ENCODE measurements around the gene H2BW2. TPM values are rescaled to one million over a fixed set of nuclear protein-coding genes. Genes with fewer than 3 reads are reported as not detected.
"Not testable (repeated sequence)": the region's sequence is repeated elsewhere in the genome, so short reads cannot be mapped to it uniquely, and the experiment has no call there.

Gene H2BW2
- total RNA-seq, 1 donor from 2014 or later: not detected

DNA sequence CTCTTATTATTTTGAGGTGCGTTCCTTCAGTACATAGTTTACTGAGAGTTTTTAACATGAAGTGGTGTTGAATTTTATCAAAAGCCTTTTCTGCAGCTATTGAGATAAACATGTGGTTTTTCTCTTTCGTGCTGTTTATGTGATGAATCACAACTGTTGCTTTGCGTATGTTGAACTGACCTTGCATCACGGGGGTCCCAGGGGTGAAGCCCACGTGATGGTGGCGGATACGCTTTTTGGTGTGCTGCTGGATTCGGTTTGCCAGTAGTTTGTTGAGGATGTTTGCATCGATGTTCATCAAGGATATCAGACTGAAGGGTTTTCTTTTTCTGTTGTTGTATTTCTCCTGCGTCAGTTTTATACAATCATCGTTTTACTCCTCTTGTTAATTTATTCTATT, 21.6 kb upstream of the H2BW2 start:
- H3K36me3 Mint-ChIP-seq (ENCODE audit: unreplicated experiment): no peaks in the 10 kb centered on the region
- H3K27ac Mint-ChIP-seq (ENCODE audit: unreplicated experiment): no peak overlapping the region
- no peak for DNase-seq (ENCODE audit: extremely low spot score, unreplicated experiment)
- no peaks in the 10 kb centered on the region for H3K27me3 Mint-ChIP-seq (ENCODE audit: unreplicated experiment)
- H3K4me3 Mint-ChIP-seq (ENCODE audit: unreplicated experiment): no peak overlapping the region
- TF ChIP-seq, protein P1, sequence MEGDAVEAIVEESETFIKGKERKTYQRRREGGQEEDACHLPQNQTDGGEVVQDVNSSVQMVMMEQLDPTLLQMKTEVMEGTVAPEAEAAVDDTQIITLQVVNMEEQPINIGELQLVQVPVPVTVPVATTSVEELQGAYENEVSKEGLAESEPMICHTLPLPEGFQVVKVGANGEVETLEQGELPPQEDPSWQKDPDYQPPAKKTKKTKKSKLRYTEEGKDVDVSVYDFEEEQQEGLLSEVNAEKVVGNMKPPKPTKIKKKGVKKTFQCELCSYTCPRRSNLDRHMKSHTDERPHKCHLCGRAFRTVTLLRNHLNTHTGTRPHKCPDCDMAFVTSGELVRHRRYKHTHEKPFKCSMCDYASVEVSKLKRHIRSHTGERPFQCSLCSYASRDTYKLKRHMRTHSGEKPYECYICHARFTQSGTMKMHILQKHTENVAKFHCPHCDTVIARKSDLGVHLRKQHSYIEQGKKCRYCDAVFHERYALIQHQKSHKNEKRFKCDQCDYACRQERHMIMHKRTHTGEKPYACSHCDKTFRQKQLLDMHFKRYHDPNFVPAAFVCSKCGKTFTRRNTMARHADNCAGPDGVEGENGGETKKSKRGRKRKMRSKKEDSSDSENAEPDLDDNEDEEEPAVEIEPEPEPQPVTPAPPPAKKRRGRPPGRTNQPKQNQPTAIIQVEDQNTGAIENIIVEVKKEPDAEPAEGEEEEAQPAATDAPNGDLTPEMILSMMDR (IDR thresholded peaks at IDR 0.05): no peak
- H3K9me3 Mint-ChIP-seq (ENCODE audit: unreplicated experiment): peaks cover 5% of the 10 kb centered on the region
- H3K4me1 Mint-ChIP-seq (ENCODE audit: unreplicated experiment): no peaks in the 10 kb centered on the region

DNA sequence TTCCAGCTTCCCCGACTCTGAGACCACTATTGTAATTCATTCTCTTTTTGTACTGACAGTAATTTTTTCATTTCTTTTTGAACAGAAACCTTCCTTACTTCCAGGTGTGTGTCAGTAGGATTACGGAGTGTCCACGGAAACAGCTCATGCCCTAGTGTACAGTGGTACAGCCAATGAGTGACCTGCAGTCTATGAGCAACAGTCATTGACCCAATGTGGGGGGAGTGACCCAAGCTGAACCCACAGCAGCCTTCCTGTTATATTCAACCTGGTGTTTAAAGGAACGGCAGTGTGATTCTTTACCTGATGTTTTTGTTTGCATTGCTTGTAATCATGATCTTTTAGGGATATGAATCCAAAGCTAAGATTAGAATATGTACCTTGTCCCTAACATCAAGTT, 1.2 kb downstream of the H2BW2 start:
- TF ChIP-seq, protein P1 (IDR thresholded peaks at IDR 0.05): no peak
- no peak overlapping the region for H3K4me3 Mint-ChIP-seq (ENCODE audit: unreplicated experiment)
- no peak for DNase-seq (ENCODE audit: extremely low spot score, unreplicated experiment)
- H3K27me3 Mint-ChIP-seq (ENCODE audit: unreplicated experiment): peaks cover 5% of the 10 kb centered on the region
- no peak overlapping the region for H3K27ac Mint-ChIP-seq (ENCODE audit: unreplicated experiment)
- H3K9me3 Mint-ChIP-seq (ENCODE audit: unreplicated experiment): peaks cover 20% of the 10 kb centered on the region
- H3K4me1 Mint-ChIP-seq (ENCODE audit: unreplicated experiment): no peaks in the 10 kb centered on the region
- H3K36me3 Mint-ChIP-seq (ENCODE audit: unreplicated experiment): no peaks in the 10 kb centered on the region

DNA sequence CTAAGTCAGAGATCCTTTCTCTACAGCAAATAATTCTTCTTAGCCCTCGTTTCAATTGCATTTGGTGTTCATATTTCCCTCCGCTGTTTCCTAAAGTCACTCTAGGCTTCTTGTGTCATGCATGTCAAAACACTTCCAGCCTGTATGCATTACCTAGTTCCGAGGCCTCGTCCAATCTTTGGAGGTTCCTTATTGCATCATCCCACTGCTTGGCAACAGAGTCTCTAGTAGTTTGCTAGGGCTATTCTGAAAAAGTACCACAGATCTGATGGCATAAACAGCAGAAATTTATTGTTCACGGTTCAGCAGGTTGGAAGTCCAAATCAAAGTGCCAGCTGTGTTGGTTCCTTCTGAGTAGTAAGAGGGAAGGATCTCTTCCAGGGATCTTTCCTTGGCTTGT, 5.9 kb downstream of the H2BW2 start:
- Mint-ChIP-seq H3K36me3 (ENCODE audit: unreplicated experiment) (no peaks in the 10 kb centered on the region), H3K4me1 (ENCODE audit: unreplicated experiment) (no peaks in the 10 kb centered on the region), H3K27me3 (ENCODE audit: unreplicated experiment) (peaks cover 5% of the 10 kb centered on the region), H3K4me3 (ENCODE audit: unreplicated experiment) (no peak overlapping the region), H3K27ac (ENCODE audit: unreplicated experiment) (no peak overlapping the region), H3K9me3 (ENCODE audit: unreplicated experiment) (peaks cover 13% of the 10 kb centered on the region)
- TF ChIP-seq, protein P1 (IDR thresholded peaks at IDR 0.05): no peak
- DNase-seq (ENCODE audit: extremely low spot score, unreplicated experiment): no peak

DNA sequence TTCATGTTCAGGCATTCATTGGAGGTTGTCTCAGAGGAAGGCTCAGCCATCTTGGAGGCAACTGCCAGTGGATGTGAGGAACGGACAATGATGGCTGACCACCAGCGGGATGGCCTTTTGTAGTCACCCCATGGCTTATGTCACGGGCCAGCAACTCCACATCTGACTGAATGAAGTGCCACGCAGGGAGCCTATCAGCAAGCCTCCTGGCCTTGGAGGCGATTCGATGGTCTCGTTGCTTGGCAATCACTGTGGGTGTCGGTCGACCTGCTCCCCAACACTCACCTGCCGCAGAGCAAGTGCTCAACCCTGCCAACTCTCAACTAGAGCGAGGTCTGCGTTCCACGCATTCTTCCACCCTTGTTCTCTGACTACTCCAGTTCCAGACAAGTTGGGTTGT, 7.4 kb downstream of the H2BW2 start:
- no peak overlapping the region for H3K4me3 Mint-ChIP-seq (ENCODE audit: unreplicated experiment)
- TF ChIP-seq, protein P1 (IDR thresholded peaks at IDR 0.05): no peak

DNA sequence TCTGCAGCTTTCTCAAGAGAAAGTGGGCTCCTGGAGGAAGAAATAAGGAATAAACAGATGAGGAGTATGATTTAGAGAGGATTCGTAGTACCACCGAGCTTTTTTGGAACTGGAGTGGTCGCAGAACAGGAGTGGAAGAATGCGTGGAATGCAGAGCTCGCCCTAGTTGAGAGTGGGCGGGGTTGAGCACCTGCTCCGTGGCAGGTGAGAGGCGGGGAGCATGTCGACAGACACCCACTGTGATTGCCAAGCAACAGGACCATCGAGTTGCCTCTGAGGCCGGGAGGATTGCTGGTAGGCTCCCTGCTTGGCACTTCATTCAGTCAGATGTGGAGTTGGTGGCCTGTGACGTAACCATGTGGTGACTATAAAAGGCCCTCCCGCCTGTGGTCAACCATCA, 15.2 kb downstream of the H2BW2 start:
- not testable (repeated sequence) for H3K4me3 Mint-ChIP-seq (ENCODE audit: unreplicated experiment); H3K27ac Mint-ChIP-seq (ENCODE audit: unreplicated experiment); H3K36me3 Mint-ChIP-seq (ENCODE audit: unreplicated experiment)

More for the DNA sequence above, 7.4 kb downstream of the H2BW2 start:
- peaks cover 13% of the 10 kb centered on the region for H3K9me3 Mint-ChIP-seq (ENCODE audit: unreplicated experiment)
- H3K27ac Mint-ChIP-seq (ENCODE audit: unreplicated experiment): no peak overlapping the region
- H3K4me1 Mint-ChIP-seq (ENCODE audit: unreplicated experiment): no peaks in the 10 kb centered on the region
- no peaks in the 10 kb centered on the region for H3K36me3 Mint-ChIP-seq (ENCODE audit: unreplicated experiment)
- DNase-seq (ENCODE audit: extremely low spot score, unreplicated experiment): no peak
- H3K27me3 Mint-ChIP-seq (ENCODE audit: unreplicated experiment): peaks cover 5% of the 10 kb centered on the region

DNA sequence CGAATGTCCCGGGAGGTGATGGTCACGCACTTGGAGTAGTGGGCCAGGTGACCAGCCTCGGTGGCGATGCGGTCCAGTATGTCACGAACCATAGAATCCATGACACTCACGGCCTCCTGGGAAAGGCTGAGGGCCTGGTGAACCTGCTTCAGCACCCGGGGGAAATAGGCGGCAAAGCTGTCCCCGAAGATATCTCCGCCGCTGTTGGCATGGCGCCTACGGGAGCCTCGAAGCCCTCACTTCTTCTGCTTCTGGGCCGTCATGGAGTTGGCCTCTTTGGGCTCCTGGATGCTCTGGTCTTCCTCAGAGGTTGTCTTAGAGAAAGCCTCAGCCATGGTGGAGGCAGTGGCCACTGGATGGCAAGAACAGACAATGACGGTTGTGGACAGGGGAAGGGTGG, 22.9 kb downstream of the H2BW2 start:
- H3K4me1 Mint-ChIP-seq (ENCODE audit: unreplicated experiment); DNase-seq (ENCODE audit: extremely low spot score, unreplicated experiment); H3K36me3 Mint-ChIP-seq (ENCODE audit: unreplicated experiment); H3K9me3 Mint-ChIP-seq (ENCODE audit: unreplicated experiment); H3K27me3 Mint-ChIP-seq (ENCODE audit: unreplicated experiment); H3K4me3 Mint-ChIP-seq (ENCODE audit: unreplicated experiment); H3K27ac Mint-ChIP-seq (ENCODE audit: unreplicated experiment): not testable (repeated sequence)

More for the DNA sequence above, 15.2 kb downstream of the H2BW2 start:
- H3K9me3 Mint-ChIP-seq (ENCODE audit: unreplicated experiment); H3K27me3 Mint-ChIP-seq (ENCODE audit: unreplicated experiment); DNase-seq (ENCODE audit: extremely low spot score, unreplicated experiment); H3K4me1 Mint-ChIP-seq (ENCODE audit: unreplicated experiment): not testable (repeated sequence)

DNA sequence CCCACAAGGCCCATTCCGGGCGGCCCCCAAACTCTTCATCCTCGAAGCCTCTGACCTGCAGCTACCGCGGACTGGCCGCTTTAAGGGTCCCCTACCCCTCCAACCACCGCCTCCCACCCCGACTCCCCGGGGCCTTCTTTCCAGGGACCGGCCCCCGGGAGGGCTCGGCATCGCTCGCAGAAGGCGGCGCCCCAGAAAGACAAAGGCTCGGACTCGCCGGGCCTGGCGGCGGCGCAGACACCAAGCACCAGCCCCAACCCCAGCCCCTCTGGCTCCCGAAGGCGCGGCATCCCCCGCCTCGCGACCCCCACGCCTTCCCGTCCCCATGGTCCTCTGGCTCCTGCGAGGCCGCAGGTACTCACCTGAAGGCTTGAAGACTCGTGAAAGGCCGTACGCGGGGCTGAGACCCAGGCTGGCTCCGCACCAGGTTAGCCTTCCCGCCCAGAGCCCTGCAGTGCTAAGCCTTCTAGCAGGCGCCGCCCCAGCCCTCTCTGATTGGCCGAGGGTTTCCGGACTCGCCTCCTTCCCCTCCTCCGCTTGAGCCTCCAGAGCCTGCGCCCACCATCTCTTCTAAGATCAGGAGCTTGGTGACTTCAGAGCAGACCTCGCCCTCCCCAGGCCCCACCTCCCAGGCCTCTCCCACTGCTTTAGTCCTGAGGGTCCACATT, 36.2 kb downstream of the H2BW2 start, which contains the start of gene TMSB15C:
Gene TMSB15C, minus strand, starts transcription at position 459 of the 668 bp plus-strand sequence.
- not testable (repeated sequence) for H3K27me3 Mint-ChIP-seq (ENCODE audit: unreplicated experiment); H3K4me1 Mint-ChIP-seq (ENCODE audit: unreplicated experiment); H3K4me3 Mint-ChIP-seq (ENCODE audit: unreplicated experiment); DNase-seq (ENCODE audit: extremely low spot score, unreplicated experiment); H3K27ac Mint-ChIP-seq (ENCODE audit: unreplicated experiment); H3K9me3 Mint-ChIP-seq (ENCODE audit: unreplicated experiment); H3K36me3 Mint-ChIP-seq (ENCODE audit: unreplicated experiment)

DNA sequence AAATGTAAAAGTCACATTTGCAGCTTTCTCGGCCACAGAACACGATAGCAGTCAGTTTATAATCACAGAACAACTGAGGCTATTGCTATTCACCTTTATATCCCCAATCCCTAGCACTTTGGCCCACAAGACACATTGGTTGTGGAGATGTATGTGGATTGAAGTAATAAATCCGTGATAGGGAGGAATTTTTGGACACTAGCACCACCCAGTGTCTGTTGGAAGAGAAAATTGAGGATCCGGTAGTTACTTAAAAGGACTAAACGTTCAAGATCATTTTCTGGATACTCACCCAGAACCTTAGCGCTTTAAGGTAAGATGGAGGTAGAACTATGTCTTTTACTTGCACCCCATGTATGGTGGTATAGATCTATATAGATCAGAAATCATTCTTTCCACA, 38.1 kb downstream of the H2BW2 start:
- DNase-seq (ENCODE audit: extremely low spot score, unreplicated experiment); H3K4me3 Mint-ChIP-seq (ENCODE audit: unreplicated experiment); H3K9me3 Mint-ChIP-seq (ENCODE audit: unreplicated experiment); H3K27me3 Mint-ChIP-seq (ENCODE audit: unreplicated experiment); H3K4me1 Mint-ChIP-seq (ENCODE audit: unreplicated experiment); H3K27ac Mint-ChIP-seq (ENCODE audit: unreplicated experiment); H3K36me3 Mint-ChIP-seq (ENCODE audit: unreplicated experiment): not testable (repeated sequence)

All from osteocyte (in vitro differentiated cells).